GM18867 (cell line): ENCODE measurements around the gene DOCK3.
"Not testable (repeated sequence)": the region's sequence is repeated elsewhere in the genome, so short reads cannot be mapped to it uniquely, and the experiment has no call there.

Source experiments
- ATAC-seq: cut with Tn5 transposase; IDR thresholded peaks from one replicate; pipeline ENCODE4 v1.9.1; 2021; ENCODE audit warnings: mild to moderate bottlenecking, moderate library complexity; ENCODE audit not compliant: unreplicated experiment

DOCK3 gene

GRCh38 chr3:51353691-51354090, 679.0 kb downstream of the DOCK3 start:
- ATAC-seq: no peak

GRCh38 chr3:51354172-51354571, 679.4 kb downstream of the DOCK3 start:
- ATAC-seq: no peak

- ATAC-seq: no peak
Measured at GRCh38 chr3:51354731-51355615, 680.2 kb downstream of the DOCK3 start.

DNA sequence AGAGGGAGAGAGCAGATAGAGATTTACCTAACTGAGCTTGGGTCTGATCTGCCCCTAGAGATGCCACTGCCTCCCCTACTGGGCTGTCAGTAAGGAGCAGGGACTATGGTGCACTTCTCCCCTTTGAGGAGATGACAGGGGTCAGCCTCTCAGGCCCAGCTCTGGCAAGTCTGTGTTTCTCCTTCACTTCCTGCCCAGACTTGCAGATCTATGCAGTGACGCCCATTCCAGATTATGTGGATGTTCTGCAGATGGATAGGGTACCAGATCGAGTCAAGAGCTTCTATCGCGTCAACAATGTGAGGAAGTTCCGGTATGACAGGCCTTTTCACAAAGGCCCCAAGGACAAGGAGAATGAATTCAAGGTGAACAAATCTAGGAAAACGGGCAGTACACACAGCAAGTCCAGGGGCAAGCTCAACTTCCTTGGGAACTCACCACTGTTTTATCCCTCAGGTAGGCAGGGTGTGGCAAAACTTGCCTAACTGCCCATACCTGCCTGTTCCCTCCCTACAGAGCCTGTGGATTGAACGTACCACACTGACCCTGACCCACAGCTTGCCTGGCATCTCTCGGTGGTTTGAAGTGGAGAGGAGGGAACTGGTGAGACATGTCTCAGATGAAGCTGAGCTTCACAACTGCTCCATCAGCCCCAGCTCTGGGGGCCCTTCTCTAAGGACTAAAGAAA, 681.3 kb downstream of the DOCK3 start:
- no peak for ATAC-seq

GRCh38 chr3:51357856-51358255, 683.1 kb downstream of the DOCK3 start:
- no peak for ATAC-seq

- ATAC-seq: no peak
Measured at GRCh38 chr3:51358981-51359380, 684.3 kb downstream of the DOCK3 start.

DNA sequence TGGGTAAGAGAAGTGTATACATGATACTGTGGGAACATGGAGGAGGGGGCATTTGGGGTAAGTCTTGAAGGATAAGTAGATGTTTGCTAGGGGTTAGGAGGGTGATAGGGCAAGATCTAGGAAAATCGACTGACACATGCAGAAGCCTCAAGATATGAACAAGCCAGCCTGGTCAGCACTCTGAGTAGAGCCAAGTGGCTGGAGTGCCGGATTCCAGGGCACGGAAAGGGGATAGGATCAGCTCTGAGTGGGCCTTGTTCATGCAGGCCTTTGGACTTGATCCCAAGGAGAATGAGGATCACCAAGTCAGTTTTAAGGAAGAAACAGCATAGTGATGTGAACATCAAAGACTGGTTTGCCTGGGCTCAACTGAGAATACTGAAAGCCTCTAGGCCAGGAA, 686.1 kb downstream of the DOCK3 start:
- no peak for ATAC-seq

- ATAC-seq: no peak
Measured at GRCh38 chr3:51361746-51362145, 687.0 kb downstream of the DOCK3 start.

- no peak for ATAC-seq
Measured at GRCh38 chr3:51362476-51362875, 687.7 kb downstream of the DOCK3 start.

- ATAC-seq: not testable (repeated sequence)
Measured at GRCh38 chr3:51368276-51368675, 693.5 kb downstream of the DOCK3 start.

DNA sequence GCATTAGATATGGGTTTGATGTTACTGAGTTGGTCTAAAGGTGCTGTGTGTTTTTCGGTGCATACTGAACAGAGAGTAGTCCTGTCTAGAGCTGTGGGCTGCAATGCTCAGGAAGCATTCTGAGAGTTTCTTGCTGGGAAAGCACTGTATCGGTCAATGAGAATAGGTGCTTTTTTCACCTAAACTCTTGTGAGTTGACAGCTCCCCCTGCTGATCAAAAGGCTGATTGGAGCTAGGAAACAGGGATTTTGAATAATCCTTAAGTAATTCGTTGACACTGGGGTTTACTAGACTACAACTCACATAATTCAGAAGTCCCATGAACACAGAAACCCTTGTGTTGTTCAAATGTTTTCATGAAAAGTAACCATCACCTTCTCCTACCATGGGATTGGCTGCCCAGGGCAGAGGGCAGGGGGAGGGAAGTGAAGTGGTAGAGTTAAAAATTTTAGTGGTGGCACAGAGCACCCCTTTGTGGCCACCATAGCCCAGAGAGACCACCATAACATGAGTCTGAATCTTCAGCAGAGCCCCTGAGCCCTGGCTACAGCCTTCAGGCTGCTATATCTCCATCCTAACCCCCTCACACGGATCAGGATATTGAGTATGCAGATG, 697.3 kb downstream of the DOCK3 start:
- no peak for ATAC-seq

- ATAC-seq: no peak
Measured at GRCh38 chr3:51373658-51374421, 699.1 kb downstream of the DOCK3 start.

DNA sequence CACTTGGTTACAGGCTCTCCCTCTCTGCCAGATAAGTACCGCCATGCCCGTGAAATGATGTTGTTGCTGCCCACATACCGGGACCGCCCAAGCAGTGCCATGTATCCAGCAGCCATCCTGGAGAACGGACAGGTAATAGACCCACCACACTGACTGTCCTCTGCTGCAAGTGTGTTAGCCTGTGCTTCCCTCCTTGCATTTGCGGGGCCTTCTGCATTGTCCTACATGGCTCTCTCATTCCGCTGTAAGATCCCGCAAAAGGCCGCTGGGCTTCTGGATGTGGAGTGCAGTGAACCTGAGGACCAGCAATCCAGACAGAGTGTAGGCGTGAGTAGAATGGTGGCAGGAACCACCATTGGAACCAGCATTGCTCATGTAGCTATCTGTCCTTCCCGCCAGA, 699.7 kb downstream of the DOCK3 start:
- ATAC-seq: no peak

- no peak for ATAC-seq
Measured at GRCh38 chr3:51375136-51375535, 700.4 kb downstream of the DOCK3 start.

DNA sequence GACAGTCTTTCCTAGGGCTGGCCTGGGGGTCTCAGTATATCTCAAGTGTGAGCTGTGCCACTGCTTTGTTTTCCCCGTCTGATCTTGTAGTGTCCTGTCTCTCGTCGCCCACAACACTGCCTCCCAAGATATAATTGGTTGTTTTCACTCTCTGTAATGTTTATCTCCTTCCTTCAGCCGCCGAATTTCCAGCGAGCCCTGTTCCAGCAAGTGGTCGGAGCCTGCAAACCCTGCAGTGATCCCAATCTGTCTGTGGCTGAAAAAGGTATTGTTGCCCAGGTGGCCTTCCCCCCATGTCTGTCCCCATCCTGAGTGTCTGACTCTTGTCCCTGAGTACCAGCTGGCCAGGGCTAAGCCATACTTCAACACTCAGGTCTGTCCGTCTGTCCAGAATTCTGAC, 700.8 kb downstream of the DOCK3 start:
- ATAC-seq: no peak

- no peak for ATAC-seq
Measured at GRCh38 chr3:51378065-51378464, 703.3 kb downstream of the DOCK3 start.

- no peak for ATAC-seq
Measured at GRCh38 chr3:51378726-51379125, 704.0 kb downstream of the DOCK3 start.

DNA sequence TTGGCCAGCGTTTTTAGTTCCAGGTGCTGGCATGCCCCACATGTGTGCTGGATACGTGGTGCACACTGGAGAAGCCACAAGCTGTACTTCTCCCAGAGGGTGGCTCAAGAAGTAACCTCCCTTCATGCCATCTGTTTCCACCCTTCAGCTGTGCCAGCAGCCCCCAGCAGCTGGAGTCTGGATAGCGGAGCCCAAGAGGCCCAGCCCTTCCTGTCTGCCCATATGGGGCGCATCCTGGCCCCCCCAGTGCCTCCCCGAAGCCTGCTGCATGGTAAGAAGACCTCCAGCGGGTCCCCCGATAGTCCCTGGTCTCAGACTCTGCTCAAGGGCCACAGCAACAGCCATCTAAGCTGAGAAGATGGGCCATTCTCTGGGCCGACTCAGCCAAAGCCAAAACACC, 704.6 kb downstream of the DOCK3 start:
- no peak for ATAC-seq

DNA sequence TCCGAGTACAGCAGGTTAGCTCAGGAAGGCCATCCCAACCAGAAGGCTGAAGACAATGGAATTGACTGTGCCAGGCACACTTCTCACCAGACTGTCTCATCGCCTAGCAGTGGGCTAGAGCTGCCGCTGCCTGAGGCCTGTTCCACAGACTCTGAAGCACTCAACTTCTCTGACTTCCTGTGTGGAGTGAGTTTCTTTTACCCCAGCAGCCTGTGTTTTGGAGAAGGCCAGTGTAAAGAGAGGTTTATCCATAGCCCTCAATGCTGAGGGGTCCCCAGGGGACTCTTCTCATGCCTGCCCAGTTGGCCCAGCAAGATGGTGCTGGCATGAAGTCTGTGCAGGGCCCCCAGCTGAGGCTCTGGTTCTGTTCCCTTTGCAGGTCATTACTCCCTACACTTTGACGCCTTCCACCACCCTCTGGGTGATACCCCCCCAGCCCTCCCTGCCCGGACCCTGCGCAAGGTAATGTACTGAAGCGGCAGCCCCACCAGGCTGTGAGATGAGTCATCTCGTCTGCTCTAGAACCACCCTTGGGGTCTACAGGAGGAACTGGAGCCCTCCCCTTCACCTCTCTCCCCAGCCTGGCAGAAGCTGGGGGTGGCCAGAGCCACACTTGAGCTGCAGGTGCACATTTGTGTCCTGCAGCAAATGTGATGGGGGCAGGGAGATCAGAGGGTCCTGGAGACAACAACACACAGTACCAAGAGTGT, 705.2 kb downstream of the DOCK3 start:
- no peak for ATAC-seq

DNA sequence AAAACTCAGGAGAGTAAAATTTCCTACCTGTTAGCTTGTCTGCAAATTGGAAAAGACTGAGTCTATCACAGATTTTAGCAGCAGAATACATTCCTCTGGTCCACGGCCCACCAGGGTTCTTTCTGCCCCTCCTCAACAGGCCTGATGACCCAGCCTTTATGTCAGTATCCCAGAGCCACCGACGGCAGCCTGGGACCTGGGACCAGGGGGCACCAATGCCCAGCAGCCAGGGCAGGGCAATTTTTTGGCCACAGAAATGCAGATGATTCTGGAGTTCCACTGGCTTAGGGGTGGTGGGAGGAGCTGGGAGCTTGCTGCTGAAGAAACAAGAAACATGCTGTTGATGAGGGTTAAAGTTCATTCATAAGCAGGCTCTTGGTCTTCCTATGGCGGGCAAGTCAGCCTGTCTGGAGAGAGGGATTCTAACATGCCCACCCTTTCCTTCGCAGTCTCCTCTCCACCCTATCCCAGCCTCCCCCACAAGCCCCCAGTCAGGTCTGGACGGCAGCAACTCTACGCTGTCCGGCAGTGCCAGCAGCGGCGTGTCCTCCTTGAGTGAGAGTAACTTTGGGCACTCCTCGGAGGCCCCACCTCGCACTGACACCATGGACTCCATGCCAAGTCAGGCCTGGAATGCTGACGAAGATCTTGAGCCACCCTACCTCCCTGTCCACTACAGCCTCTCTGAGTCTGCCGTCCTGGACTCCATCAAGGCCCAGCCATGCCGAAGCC, 706.0 kb downstream of the DOCK3 start:
- no peak for ATAC-seq
